PC-9 (cell line): ENCODE measurements around the gene GON4L.

Experiments used
- CTCF ChIP-seq: fragments of 200-600 bp; sonication (generic); conservative IDR thresholded peaks from 2 replicates; pipeline ENCODE4 v1.6.1; 2017; ENCODE audit warnings: mixed run types, antibody characterized with exemption, mild to moderate bottlenecking, moderate library complexity
- EZH2 ChIP-seq: fragments of 200-600 bp; sonication (generic); IDR thresholded peaks from 2 replicates; pipeline ENCODE4 v1.8.0; 2017; ENCODE audit warnings: antibody characterized with exemption, low read depth

GRCh38 chr1:155888481-155888880 is 31.5 kb upstream of the GON4L start:
- TF ChIP-seq CTCF = no peak
- TF ChIP-seq EZH2 = no peak
